GM12878 (cell line): Measurements from ENCODE around the gene KRTAP5-4. TPM values are rescaled to one million over a fixed set of nuclear protein-coding genes. Genes with fewer than 3 reads are reported as not detected.

Experiments
- ATAC-seq: fragments of 200-7000 bp; cut with Tn5 transposase; 3 replicates; pipeline ENCODE4 v1.9.1; 2020; ENCODE audit warnings: mild to moderate bottlenecking, moderate library complexity
- BruUV-seq: library from RNA; stranded (reverse); fragments of 400-500 nt; replicated peaks from 2 replicates; lab custom pipeline; 2021; lab: Mats Ljungman, UMichigan
- CTCF ChIA-PET: fragments of 300-600 bp; sonication (Branson Sonifier 250); formaldehyde crosslinking; extraction: SDS; loops from one replicate; lab custom pipeline; 2021; ENCODE audit warnings: inconsistent platforms; lab: Yijun Ruan, JAX
- POLR2A ChIA-PET: fragments of 350-600 bp; formaldehyde crosslinking; extraction: SDS; loops from one replicate; lab custom pipeline; 2021; ENCODE audit warnings: inconsistent platforms; lab: Charles Lee
- RAD21 ChIA-PET: fragments of 300-600 bp; sonication (Branson Sonifier 250); formaldehyde crosslinking; loops from one replicate; lab custom pipeline; 2023; ENCODE audit warnings: antibody characterized with exemption; ENCODE audit not compliant: unreplicated experiment; lab: Charles Lee
- SMC1A ChIA-PET: fragments of 300-600 bp; sonication (Branson Sonifier 250); formaldehyde crosslinking; loops from one replicate; lab custom pipeline; 2023; ENCODE audit not compliant: unreplicated experiment, uncharacterized antibody; lab: Charles Lee
- DNase-seq: peaks from one replicate; pipeline ENCODE4 v3.0.0-alpha.2; 2011; ENCODE audit warnings: low read depth, low spot score
- FAIRE-seq: peaks from 3 replicates; lab custom pipeline; 2011; peaks lifted over from hg19 to GRCh38; lab: Jason Lieb, UNC
- H2AFZ ChIP-seq: 2 replicates; pipeline ENCODE4 v1.6.0; 2011; ENCODE audit warnings: low read depth, low read length, control low read depth; ENCODE audit not compliant: control insufficient read depth
- H3K27ac ChIP-seq: 2 replicates; pipeline ENCODE4 v1.5.1; 2011; ENCODE audit warnings: control low read depth; ENCODE audit not compliant: control insufficient read depth, insufficient read depth
- H3K27me3 ChIP-seq, 2 experiments: replicated peaks in 1 of 2; 2 replicates each; pipeline versions ENCODE4 v1.6.0 to v1.6.1; 2011; ENCODE audit warnings: low read length in 1 of 2; ENCODE audit not compliant: control insufficient read depth in 2 of 2, insufficient read depth in 2 of 2
- H3K36me3 ChIP-seq, 2 experiments: 2 replicates each; pipeline ENCODE4 v1.5.1; 2011; ENCODE audit warnings: low read length in 1 of 2; ENCODE audit not compliant: control insufficient read depth in 2 of 2, insufficient read depth in 2 of 2
- H3K4me1 ChIP-seq: 2 replicates; pipeline ENCODE4 v1.6.1; 2011; ENCODE audit warnings: mild to moderate bottlenecking, low read length, moderate library complexity, mixed read lengths; ENCODE audit not compliant: control insufficient read depth, insufficient read depth
- H3K4me2 ChIP-seq: 2 replicates; pipeline ENCODE4 v1.6.0; 2011; ENCODE audit warnings: control low read depth; ENCODE audit not compliant: control insufficient read depth, insufficient read depth
- H3K4me3 ChIP-seq: fragments of 200-600 bp; sonication (generic); 2 replicates; pipeline ENCODE4 v1.5.1; 2016
- H3K79me2 ChIP-seq: 2 replicates; pipeline ENCODE4 v1.6.0; 2011; ENCODE audit warnings: low read length; ENCODE audit not compliant: control insufficient read depth, insufficient read depth
- H3K9ac ChIP-seq: 2 replicates; pipeline ENCODE4 v1.8.0; 2011; ENCODE audit warnings: low read length, control low read depth, mixed read lengths; ENCODE audit not compliant: control insufficient read depth, insufficient read depth
- H3K9me3 ChIP-seq: replicated peaks from 3 replicates; pipeline ENCODE4 v1.5.1; 2011; ENCODE audit warnings: mild to moderate bottlenecking, low read length; ENCODE audit not compliant: control insufficient read depth, insufficient read depth
- H4K20me1 ChIP-seq: 2 replicates; pipeline ENCODE4 v1.6.0; 2011; ENCODE audit not compliant: control insufficient read depth, insufficient read depth
- BRCA1 ChIP-seq: IDR thresholded peaks from 2 replicates; pipeline ENCODE4 v1.6.1; 2011; ENCODE audit warnings: low read depth, low read length, improper control_type of control experiment
- ETV6 ChIP-seq, 2 experiments: fragments of 450-650 bp in 1 of 2; IDR thresholded peaks in 1 of 2; conservative IDR thresholded peaks in 1 of 2; 2 replicates each; pipeline ENCODE4 v1.6.1; 2014; ENCODE audit warnings: antibody characterized with exemption in 1 of 2, borderline replicate concordance in 1 of 2, low read depth in 1 of 2, mild to moderate bottlenecking in 1 of 2, moderate library complexity in 1 of 2
- FOS ChIP-seq: IDR thresholded peaks from 3 replicates; pipeline ENCODE4 v1.6.1; 2011; ENCODE audit warnings: borderline replicate concordance; ENCODE audit not compliant: insufficient read length; ENCODE audit errors: extremely low read depth
- HDAC2 ChIP-seq: fragments of 200-600 bp; sonication (generic); IDR thresholded peaks from 2 replicates; pipeline ENCODE4 v1.6.1; 2017
- IKZF2 ChIP-seq, 2 experiments: fragments of 450-650 bp; IDR thresholded peaks; 2 replicates each; pipeline ENCODE4 v1.6.1; 2017; ENCODE audit warnings: mild to moderate bottlenecking in 2 of 2, moderate library complexity in 2 of 2
- MAX ChIP-seq: IDR thresholded peaks from 2 replicates; pipeline ENCODE4 v1.6.1; 2012; ENCODE audit warnings: low read depth, low read length, improper control_type of control experiment
- MYC ChIP-seq: IDR thresholded peaks from 2 replicates; pipeline ENCODE4 v1.6.1; 2011; ENCODE audit warnings: mild to moderate bottlenecking, low read length, moderate library complexity, inconsistent platforms; ENCODE audit not compliant: insufficient read depth, insufficient replicate concordance, insufficient read length, severe bottlenecking
- NBN ChIP-seq: fragments of 450-650 bp; IDR thresholded peaks from 2 replicates; pipeline ENCODE4 v1.6.1; 2016
- POLR2A ChIP-seq: IDR thresholded peaks from 2 replicates; pipeline ENCODE4 v1.6.1; 2011; ENCODE audit warnings: low read depth, mild to moderate bottlenecking, low read length
- POLR2AphosphoS2 ChIP-seq: IDR thresholded peaks from 2 replicates; pipeline ENCODE4 v1.6.1; 2011; ENCODE audit warnings: low read depth, mild to moderate bottlenecking, low read length, improper control_type of control experiment, moderate library complexity
- USF2 ChIP-seq: IDR thresholded peaks from 2 replicates; pipeline ENCODE4 v1.6.1; 2011; ENCODE audit warnings: low read depth, low read length, improper control_type of control experiment, borderline replicate concordance
- WGBS: methylation state at CpG from one replicate; pipeline ENCODE4 v1.1.6; 2016; ENCODE audit warnings: low lambda C conversion rate; ENCODE audit not compliant: insufficient replicate concordance, insufficient coverage; ENCODE audit errors: missing lambda C conversion rate; 5-methylcytosine and 5-hydroxymethylcytosine counted together
- in situ Hi-C: fragments of 300-500 bp; cut with MboI; formaldehyde crosslinking; loops from 9 replicates; pipeline ENCODE4 v1.14.3; 2018; ENCODE audit warnings: mixed read lengths
- intact Hi-C: fragments of 100-400 bp; cut with micrococcal nuclease; formaldehyde crosslinking; loops from one replicate; pipeline ENCODE4 v1.14.2; 2022; ENCODE audit not compliant: unreplicated experiment
- polyA plus RNA-seq, 11 experiments: library from polyadenylated mRNA; depleted of rRNA in 4 of 11; unstranded in 6 of 11; stranded (reverse) in 5 of 11; fragments of >200 nt; fragmentation: Nextera tagmentation in 4 of 11; fragmentation: Illumina TruSeq in 1 of 11; extraction: Ambion mirVana in 4 of 11; extraction: Trizol in 1 of 11; gene quantifications; 1 replicate in 1 of 11; 2 replicates in 10 of 11; pipeline versions ENCODE4 v1.2.1 to v1.2.3, GENCODE V29; 2011 to 2016; ENCODE audit warnings: inconsistent platforms in 2 of 11, missing spikeins in 2 of 11, low read depth in 1 of 11
- total RNA-seq, 4 experiments: library from RNA; depleted of rRNA in 3 of 4; stranded (reverse); fragments of >200 nt in 3 of 4; fragmentation: Illumina TruSeq in 1 of 4; extraction: Trizol in 1 of 4; gene quantifications; 2 replicates each; pipeline versions ENCODE4 v1.2.1 to v1.2.3, GENCODE V29; 2013 to 2021
- TF ChIP-seq, protein P1 (sequence below): IDR thresholded peaks from 2 replicates; pipeline ENCODE4 v1.6.1; 2012; ENCODE audit warnings: mild to moderate bottlenecking, low read depth, low read length

KRTAP5-4 gene
- total and polyA plus RNA-seq, 10 of the 15 experiments (the other 5 are each of a cell fraction or from before 2014, with no cell fraction given): not detected

DNA sequence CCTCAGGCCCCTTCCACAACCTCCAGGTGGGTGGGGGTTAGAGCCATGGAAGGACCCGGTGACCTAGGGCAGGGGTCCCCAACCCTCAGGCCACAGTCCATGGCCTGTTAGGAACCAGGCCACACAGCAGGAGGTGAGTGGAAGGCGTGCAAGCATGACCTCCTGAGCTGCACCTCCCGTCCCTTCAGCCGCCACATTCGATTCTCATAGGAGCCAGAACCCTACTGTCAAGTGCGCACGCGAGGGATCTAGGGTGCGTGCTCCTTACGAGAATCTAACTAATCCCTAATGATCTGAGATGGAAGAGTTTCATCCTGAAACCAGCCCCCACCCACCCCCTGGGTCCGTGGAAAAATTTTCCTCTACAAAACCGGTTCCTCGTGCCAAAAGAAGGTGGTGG lies 3.6 kb upstream of the KRTAP5-4 start:
- Histone ChIP-seq H3K27me3 (peaks cover 0 to 5% of the 10 kb centered on the region in 2 experiments; a peak in 3 of 4 replicates), H3K79me2 (no peaks in the 10 kb centered on the region), H3K27ac (no peak overlapping the region), H3K9me3 (no peaks in the 10 kb centered on the region), H3K4me3 (no peak overlapping the region), H3K4me1 (no peaks in the 10 kb centered on the region), H3K9ac (no peak overlapping the region), H3K36me3 (no peaks in the 10 kb centered on the region), H3K4me2 (no peak overlapping the region), H4K20me1 (no peaks in the 10 kb centered on the region), H2AFZ (no peak overlapping the region)
- FAIRE-seq (no peak), ATAC-seq (no peak), DNase-seq (no peak)
- no peak for TF ChIP-seq MAX
- no peak for TF ChIP-seq USF2
- TF ChIP-seq MYC: no peak
- TF ChIP-seq IKZF2 (IDR thresholded peaks at IDR 0.05): no peak
- no peak for TF ChIP-seq HDAC2
- TF ChIP-seq ETV6 (conservative IDR thresholded peaks at IDR 0.05 in 1 of 2, IDR thresholded peaks at IDR 0.05 in 1 of 2; ENCODE audit: borderline replicate concordance in 1 of 2, low read depth in 1 of 2): no peak
- TF ChIP-seq BRCA1: no peak
- TF ChIP-seq NBN: no peak
- no peak for TF ChIP-seq POLR2A
- TF ChIP-seq FOS: no peak
- TF ChIP-seq, protein P1, sequence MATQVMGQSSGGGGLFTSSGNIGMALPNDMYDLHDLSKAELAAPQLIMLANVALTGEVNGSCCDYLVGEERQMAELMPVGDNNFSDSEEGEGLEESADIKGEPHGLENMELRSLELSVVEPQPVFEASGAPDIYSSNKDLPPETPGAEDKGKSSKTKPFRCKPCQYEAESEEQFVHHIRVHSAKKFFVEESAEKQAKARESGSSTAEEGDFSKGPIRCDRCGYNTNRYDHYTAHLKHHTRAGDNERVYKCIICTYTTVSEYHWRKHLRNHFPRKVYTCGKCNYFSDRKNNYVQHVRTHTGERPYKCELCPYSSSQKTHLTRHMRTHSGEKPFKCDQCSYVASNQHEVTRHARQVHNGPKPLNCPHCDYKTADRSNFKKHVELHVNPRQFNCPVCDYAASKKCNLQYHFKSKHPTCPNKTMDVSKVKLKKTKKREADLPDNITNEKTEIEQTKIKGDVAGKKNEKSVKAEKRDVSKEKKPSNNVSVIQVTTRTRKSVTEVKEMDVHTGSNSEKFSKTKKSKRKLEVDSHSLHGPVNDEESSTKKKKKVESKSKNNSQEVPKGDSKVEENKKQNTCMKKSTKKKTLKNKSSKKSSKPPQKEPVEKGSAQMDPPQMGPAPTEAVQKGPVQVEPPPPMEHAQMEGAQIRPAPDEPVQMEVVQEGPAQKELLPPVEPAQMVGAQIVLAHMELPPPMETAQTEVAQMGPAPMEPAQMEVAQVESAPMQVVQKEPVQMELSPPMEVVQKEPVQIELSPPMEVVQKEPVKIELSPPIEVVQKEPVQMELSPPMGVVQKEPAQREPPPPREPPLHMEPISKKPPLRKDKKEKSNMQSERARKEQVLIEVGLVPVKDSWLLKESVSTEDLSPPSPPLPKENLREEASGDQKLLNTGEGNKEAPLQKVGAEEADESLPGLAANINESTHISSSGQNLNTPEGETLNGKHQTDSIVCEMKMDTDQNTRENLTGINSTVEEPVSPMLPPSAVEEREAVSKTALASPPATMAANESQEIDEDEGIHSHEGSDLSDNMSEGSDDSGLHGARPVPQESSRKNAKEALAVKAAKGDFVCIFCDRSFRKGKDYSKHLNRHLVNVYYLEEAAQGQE: no peak
- no peak for TF ChIP-seq POLR2AphosphoS2
- in situ Hi-C loops: no loop called here
- ChIA-PET CTCF (interaction anchor here (0.9 kb wide), 1 partner anchor 30 kb away, joined by 3 read pairs; no protein-coding TSS in a partner anchor), RAD21 (no interaction called here), SMC1A (no interaction called here), POLR2A (no interaction called here)
- 46% methylated on average over 12 of the region's 13 CpGs for WGBS
- no TSS peak for BruUV-seq
- intact Hi-C loops: no loop called here
